AG04449 (cell line): ENCODE measurements around the gene NUP42.

Experiments used
- CTCF ChIA-PET: fragments of 350-600 bp; formaldehyde crosslinking; extraction: SDS; loops from one replicate; lab custom pipeline; 2021; ENCODE audit warnings: antibody characterized with exemption; lab: Yijun Ruan, JAX
- POLR2A ChIA-PET: fragments of 400-600, 350-600 bp; formaldehyde crosslinking; extraction: SDS; loops from one replicate; lab custom pipeline; 2020; ENCODE audit warnings: antibody characterized with exemption, inconsistent platforms; lab: Yijun Ruan, JAX
- DNase-seq: peaks from one replicate; pipeline ENCODE4 v3.0.0-alpha.2; 2010; ENCODE audit warnings: low read depth, low spot score
- H3K4me3 ChIP-seq: 2 replicates; pipeline ENCODE4 v1.5.1; 2011; ENCODE audit warnings: low read depth, mild to moderate bottlenecking, control low read depth, low read length
- TF ChIP-seq, protein P1 (sequence below): IDR thresholded peaks from one replicate; pipeline ENCODE4 v1.5.1; 2011; ENCODE audit warnings: mild to moderate bottlenecking, moderate library complexity, low read length, control low read depth, inconsistent platforms; ENCODE audit not compliant: insufficient read depth; ENCODE audit errors: missing control alignments

NUP42 gene

DNA sequence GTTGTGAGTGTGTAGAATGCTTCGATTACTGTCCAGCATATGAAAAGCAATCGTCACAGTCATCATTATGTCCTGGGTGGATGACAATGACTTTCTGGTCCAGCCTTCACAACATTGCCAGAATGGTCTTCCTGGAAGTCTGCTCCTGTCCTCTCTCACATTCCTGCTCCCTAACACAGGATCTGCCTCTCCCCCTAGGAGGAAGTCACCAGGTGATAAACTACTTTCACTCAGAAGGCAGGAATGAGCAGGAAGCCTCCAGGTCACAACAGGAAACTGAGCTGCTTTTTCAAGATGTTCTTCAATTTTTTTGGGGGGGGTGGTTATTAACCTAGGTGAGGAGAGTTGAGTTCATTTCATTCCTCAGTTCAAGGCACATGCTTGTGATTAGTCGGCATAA, 51.1 kb downstream of the NUP42 start:
- ChIA-PET POLR2A (no interaction called here), CTCF (no interaction called here)

DNA sequence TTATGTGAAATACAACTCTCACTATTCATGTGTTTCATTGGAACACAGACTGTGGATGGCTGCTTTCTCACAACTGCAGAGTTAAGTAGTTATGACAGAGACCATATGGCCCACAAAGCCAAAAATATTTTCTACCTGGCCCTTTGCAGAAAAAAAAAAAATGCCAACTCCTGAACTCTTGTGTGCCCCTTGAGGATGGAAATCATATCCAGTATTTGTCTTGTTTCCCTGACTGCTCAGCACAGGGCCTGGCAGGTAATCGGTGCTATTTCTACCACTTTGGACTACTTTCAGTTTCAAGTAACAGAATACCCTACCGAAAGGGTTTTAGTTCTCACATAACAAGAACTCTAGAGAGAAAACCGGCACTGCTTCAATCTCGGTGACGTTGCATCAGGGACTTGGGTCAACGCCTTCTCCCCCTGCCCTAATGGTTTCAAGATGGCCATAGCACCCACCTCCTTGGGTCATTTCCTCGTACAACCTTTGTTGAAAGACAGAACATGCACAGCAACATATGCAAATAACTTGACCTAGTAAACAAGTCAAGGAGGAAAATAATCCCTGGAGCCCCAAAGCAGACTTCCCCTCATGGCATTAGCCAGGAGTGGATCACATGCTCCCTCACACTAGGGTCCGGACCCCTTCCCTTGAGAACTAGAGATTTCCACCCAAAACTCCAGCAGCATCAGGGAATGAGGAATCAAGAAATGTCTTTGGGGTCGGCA, 52.9 kb downstream of the NUP42 start:
- TF ChIP-seq, protein P1, sequence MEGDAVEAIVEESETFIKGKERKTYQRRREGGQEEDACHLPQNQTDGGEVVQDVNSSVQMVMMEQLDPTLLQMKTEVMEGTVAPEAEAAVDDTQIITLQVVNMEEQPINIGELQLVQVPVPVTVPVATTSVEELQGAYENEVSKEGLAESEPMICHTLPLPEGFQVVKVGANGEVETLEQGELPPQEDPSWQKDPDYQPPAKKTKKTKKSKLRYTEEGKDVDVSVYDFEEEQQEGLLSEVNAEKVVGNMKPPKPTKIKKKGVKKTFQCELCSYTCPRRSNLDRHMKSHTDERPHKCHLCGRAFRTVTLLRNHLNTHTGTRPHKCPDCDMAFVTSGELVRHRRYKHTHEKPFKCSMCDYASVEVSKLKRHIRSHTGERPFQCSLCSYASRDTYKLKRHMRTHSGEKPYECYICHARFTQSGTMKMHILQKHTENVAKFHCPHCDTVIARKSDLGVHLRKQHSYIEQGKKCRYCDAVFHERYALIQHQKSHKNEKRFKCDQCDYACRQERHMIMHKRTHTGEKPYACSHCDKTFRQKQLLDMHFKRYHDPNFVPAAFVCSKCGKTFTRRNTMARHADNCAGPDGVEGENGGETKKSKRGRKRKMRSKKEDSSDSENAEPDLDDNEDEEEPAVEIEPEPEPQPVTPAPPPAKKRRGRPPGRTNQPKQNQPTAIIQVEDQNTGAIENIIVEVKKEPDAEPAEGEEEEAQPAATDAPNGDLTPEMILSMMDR, result no peak
- DNase-seq, result no peak
- CTCF ChIA-PET, result interaction anchor here (0.8 kb wide), 1 partner anchor 11 kb away, joined by 3 read pairs; no protein-coding TSS in a partner anchor
- no peak overlapping the region for H3K4me3 ChIP-seq
- POLR2A ChIA-PET, result no interaction called here

More for the DNA sequence above, 51.1 kb downstream of the NUP42 start:
- H3K4me3 ChIP-seq, result no peak overlapping the region
- DNase-seq, result no peak
- TF ChIP-seq, protein P1, result no peak

DNA sequence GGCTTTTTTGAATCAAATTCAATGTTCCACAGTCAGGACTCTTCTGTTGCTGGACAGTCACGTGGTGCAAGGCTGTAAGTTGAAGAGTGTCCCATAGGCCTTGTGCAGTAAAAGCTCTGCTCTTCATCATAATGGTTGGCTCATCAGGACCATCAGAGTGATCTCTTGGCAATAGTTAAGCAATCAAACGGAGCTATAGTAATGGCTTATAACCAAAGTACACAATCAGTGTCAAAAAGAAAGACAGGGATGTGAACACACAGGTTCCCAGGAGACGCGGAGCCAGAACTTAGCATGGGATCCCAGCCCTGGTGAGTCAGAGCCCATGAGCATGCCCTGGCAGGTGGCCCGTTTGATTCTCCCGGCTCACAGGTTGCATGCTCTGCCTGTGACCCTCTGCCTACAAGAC, 54.0 kb downstream of the NUP42 start:
- no peak for DNase-seq
- TF ChIP-seq, protein P1, result no peak
- ChIA-PET POLR2A (no interaction called here), CTCF (interaction anchor here (0.8 kb wide), 1 partner anchor 10 kb away, joined by 3 read pairs; no protein-coding TSS in a partner anchor)
- no peak overlapping the region for H3K4me3 ChIP-seq

DNA sequence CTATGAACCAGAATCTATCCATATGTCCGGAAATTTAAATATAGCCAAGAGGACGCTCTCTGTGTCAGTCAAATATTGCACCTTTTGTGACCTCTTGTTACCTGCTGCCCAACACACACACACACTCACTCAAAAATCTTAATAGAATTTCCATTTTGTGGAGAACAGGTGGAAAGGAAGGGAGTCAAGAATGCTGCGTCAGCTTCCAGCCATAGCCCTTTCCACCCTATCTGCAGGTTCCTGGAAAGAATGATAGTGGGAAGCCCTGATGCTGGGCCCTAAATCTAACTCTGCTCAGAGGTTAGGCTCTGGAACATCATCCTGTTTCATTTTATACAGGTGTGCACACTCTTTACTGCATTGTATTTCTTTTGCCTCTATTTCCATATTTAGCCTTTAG, 55.2 kb downstream of the NUP42 start:
- ChIA-PET POLR2A (no interaction called here), CTCF (no interaction called here)
- TF ChIP-seq, protein P1, result no peak
- DNase-seq, result no peak
- no peak overlapping the region for H3K4me3 ChIP-seq

DNA sequence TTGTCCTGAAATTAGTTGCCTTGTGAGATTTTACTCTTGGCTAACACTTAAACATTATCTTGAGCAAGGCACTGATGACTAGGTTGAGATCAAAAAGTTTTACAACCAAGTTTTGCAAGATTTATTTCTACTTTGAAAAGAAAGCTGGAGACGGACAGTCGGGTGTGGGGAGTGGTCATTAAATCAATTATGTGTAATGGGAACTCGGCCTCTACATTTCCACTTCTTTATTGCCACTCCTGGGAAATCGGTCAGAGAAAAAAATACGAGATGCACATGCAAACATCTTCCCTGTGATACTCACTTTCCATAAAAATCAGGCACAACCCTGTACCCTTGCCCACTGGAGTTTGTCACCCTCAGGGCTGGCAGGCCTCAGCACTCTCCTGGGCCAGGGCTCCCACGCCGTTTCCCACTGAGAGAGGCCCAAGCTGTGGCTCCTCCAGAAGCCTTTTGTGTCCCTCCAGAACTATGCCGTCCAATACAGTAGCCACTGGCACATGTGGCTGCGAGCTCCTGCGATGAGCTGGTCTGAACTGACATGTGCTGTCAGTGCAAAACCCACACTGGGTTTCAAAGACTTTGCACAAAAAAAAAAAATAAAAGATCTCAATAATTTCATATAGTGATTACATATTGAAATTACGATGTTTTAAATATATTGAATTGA, 57.3 kb downstream of the NUP42 start:
- DNase-seq, result no peak
- CTCF ChIA-PET, result interaction anchor here (0.6 kb wide), 1 partner anchor 1831 kb away, joined by 3 read pairs; no protein-coding TSS in a partner anchor
- no peak overlapping the region for H3K4me3 ChIP-seq
- TF ChIP-seq, protein P1, result no peak
- POLR2A ChIA-PET, result no interaction called here

DNA sequence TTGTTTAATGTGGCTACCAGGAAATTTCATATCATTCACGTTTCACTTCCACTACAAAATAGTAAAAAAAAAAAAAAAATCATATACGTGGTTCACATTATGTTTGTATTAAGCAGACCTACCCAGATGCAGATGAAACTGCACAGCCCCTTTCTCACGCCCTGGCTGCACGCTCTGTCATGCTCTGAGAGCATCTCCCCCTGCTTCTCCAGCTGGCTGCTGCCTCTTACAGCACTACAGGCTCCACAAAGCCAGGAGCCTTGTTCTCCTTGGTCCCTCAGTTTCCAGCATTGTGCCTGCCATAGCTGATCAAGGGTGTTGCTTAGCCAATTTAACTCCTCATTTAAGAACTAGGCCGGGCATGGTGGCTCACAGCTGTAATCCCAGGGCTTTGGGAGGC, 57.9 kb downstream of the NUP42 start:
- TF ChIP-seq, protein P1, result no peak
- CTCF ChIA-PET, result interaction anchor here (1.0 kb wide), 1 partner anchor 34 kb away, joined by 3 read pairs; no protein-coding TSS in a partner anchor
- POLR2A ChIA-PET, result no interaction called here
- no peak for DNase-seq
- no peak overlapping the region for H3K4me3 ChIP-seq
